T-helper 17 cell (primary cell): Measurements from ENCODE around the gene TLE5. TPM values are rescaled to one million over a fixed set of nuclear protein-coding genes. Genes with fewer than 3 reads are reported as not detected.
"Not testable (repeated sequence)": the region's sequence is repeated elsewhere in the genome, so short reads cannot be mapped to it uniquely, and the experiment has no call there.

ENCODE experiments used
- ATAC-seq: fragments of 150-1000 bp; cut with Tn5 transposase; 2 replicates; pipeline ENCODE4 v1.10.0; 2021; ENCODE audit warnings: mild to moderate bottlenecking, moderate library complexity
- DNase-seq, 3 donors: peaks; one replicate each; pipeline versions ENCODE4 v3.0.0 to v3.0.0-alpha.2; 2020 to 2021
- H3K9me3 ChIP-seq: one replicate; pipeline ENCODE4 v1.7.0; 2013; ENCODE audit warnings: low read length, mild to moderate bottlenecking; ENCODE audit not compliant: control insufficient read depth, poor library complexity, severe bottlenecking
- H3K27ac Mint-ChIP-seq: one replicate; pipeline ENCODE4 v1.8.0; 2022; ENCODE audit warnings: mild to moderate bottlenecking, moderate library complexity, mixed read lengths
- H3K27me3 Mint-ChIP-seq: one replicate; pipeline ENCODE4 v1.8.0; 2022; ENCODE audit warnings: mixed read lengths
- H3K36me3 Mint-ChIP-seq: one replicate; pipeline ENCODE4 v1.8.0; 2022; ENCODE audit warnings: low read depth, mixed read lengths
- H3K4me1 Mint-ChIP-seq: one replicate; pipeline ENCODE4 v1.8.0; 2022; ENCODE audit warnings: mild to moderate bottlenecking, mixed read lengths
- H3K4me3 Mint-ChIP-seq: one replicate; pipeline ENCODE4 v1.8.0; 2022; ENCODE audit warnings: mild to moderate bottlenecking, moderate library complexity, mixed read lengths
- total RNA-seq, 4 donors: library from RNA in 2 of 4; stranded (reverse) in 2 of 4; gene quantifications; one replicate each; pipeline ENCODE4 v1.2.3 and lab custom pipeline; 2022 to 2026

Gene TLE5
- total RNA-seq, 2 donors from 2014 or later = 869 to 906 TPM

GRCh38 chr19:3039125-3039524 is 23.2 kb downstream of the TLE5 start:
- no peak for DNase-seq
- Mint-ChIP-seq H3K4me3 (no peak overlapping the region), H3K27ac (no peak overlapping the region), H3K4me1 (peaks cover 29% of the 10 kb centered on the region), H3K36me3 (no peaks in the 10 kb centered on the region), H3K27me3 (no peaks in the 10 kb centered on the region)
- no peaks in the 10 kb centered on the region for H3K9me3 ChIP-seq
- no peak for ATAC-seq

DNA sequence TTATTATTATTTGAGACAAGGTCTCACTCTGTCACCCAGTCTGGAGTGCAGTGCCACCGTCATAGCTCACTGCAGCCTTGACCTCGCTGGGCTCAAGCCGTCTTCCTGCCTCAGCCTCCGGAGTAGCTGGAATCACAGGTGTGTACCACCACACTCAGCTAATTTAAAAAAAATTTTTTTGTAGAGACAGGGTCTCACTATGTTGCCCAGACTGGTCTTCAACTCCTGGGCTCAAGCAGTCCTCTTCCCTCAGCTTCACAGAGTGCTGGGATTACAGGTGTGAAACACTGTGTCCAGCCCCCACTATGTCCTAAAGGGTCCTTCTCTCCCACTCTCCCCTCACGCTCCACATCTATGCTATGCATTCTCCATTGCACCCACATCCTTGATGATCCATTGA is 24.1 kb downstream of the TLE5 start:
- Mint-ChIP-seq H3K4me1 (peaks cover 29% of the 10 kb centered on the region), H3K36me3 (no peaks in the 10 kb centered on the region), H3K27me3 (no peaks in the 10 kb centered on the region), H3K4me3 (no peak overlapping the region), H3K27ac (no peak overlapping the region)
- DNase-seq (no peak), ATAC-seq (no peak)
- H3K9me3 ChIP-seq = no peaks in the 10 kb centered on the region

- H3K9me3 ChIP-seq, H3K36me3 Mint-ChIP-seq, DNase-seq, ATAC-seq, H3K27me3 Mint-ChIP-seq: not testable (repeated sequence)
- peaks cover 25% of the 10 kb centered on the region for H3K4me1 Mint-ChIP-seq
- peak overlapping the region; percentile 97 for H3K27ac Mint-ChIP-seq
- peak overlapping the region; percentile 95 for H3K4me3 Mint-ChIP-seq
These were observed 25.2 kb downstream of the TLE5 start for GRCh38 chr19:3036977-3037544.

DNA sequence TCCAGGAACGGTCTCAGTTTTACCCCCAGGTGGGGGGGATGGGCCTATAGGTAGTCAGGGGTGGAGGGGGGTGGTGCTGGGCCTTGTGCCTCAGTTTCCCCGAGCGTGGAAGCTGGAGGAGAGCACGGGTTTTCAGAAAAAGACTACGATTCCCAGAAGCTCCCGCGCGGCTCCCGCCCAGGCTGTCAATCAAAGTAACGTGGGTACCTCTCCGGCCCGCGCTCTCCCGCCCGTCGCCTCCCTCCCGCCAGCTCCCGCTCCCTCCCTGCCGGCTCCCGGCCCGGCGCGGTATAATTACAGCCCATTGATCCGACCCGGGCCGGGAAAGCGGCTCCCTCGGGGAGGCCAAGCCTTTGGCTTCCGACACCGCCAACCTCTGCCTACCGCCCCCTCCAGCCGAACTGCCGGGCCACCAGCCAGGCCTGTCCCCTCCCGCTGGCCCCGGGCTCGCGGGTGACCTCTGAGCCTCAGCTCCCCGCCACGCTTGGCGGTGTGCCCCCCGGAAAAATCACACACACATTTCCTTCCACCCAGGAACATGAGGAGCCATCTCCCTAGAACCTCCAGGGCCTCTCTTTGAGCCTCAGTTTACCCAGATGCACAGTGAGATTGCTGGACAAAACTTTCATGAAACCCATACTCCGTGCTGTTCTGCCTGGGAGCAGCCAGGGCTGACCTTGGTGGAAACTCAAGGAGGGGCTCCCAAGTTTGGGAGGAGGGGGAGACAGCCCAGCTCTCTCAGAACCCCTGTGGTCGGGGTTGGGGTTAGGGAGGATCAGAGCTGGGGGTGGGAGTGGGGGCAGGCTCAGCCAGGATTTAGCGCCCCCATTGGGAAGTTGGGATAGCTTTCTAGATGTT is 25.9 kb downstream of the TLE5 start:
- Mint-ChIP-seq H3K4me1 (peaks cover 29% of the 10 kb centered on the region), H3K27ac (peak overlapping the region; percentile 97), H3K36me3 (peaks cover 2% of the 10 kb centered on the region), H3K27me3 (peaks cover 6% of the 10 kb centered on the region), H3K4me3 (peak overlapping the region; percentile 95)
- DNase-seq = peak; percentile 56 to 70 (median 68)
- ATAC-seq = peak; percentile 57
- no peaks in the 10 kb centered on the region for H3K9me3 ChIP-seq

- Mint-ChIP-seq H3K27me3 (peaks cover 6% of the 10 kb centered on the region), H3K4me3 (peak overlapping the region; percentile 95), H3K36me3 (peaks cover 2% of the 10 kb centered on the region), H3K4me1 (peaks cover 30% of the 10 kb centered on the region), H3K27ac (peak overlapping the region; percentile 97)
- DNase-seq = peak; percentile 79 to 91 (median 87)
- no peaks in the 10 kb centered on the region for H3K9me3 ChIP-seq
- peak; percentile 93 for ATAC-seq
These were observed 26.7 kb downstream of the TLE5 start for GRCh38 chr19:3035542-3036118.

DNA sequence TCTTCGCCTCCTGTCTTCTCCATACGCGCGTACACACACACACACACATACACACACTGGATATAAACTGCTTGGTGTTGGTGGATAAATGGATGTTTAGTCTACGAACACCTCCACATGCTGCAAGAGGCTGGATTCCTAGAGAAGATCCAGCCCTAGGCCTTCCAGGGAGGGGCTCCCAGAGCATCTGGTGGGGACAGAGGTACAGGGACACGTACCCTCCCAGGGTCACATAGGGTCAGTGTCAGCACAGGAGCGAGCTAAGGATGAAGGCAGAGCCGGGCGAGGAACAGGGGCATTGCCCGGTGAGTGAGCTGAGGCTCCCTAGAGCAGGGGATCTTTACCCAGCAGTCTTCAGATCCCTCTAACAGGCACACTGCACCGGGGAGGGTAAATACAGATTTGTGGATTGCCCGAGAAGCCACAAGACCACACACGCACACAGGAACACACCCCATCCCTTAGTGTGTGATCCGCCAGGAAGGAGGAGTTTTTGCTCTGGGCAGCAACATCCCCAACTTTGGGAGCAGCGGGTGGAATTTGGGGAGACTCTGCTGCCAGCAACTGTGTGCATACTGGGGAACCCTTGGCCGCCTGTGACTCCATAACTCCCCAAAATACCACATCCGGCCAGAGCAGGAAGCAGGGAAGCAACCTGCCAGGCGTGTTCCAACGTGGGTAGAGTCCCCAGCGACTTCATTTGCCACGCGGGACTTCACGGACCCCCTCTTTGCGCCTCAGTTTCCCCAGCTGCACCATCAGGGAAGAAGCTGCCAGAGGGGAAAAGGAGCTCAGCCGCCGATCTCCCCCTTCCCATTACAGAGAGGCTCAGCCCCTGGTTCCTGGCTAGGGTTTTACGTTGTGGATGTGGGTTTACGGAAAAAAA is 27.4 kb downstream of the TLE5 start:
- Mint-ChIP-seq H3K27me3 (peaks cover 6% of the 10 kb centered on the region), H3K4me3 (peak overlapping the region; percentile 95), H3K27ac (peak overlapping the region; percentile 97), H3K36me3 (peaks cover 2% of the 10 kb centered on the region), H3K4me1 (peaks cover 30% of the 10 kb centered on the region)
- DNase-seq (peak in 1 of 3 donors; percentile 19), ATAC-seq (peak; percentile 7)
- H3K9me3 ChIP-seq = no peaks in the 10 kb centered on the region

GRCh38 chr19:3034406-3034655 is 28.0 kb downstream of the TLE5 start:
- H3K4me3 Mint-ChIP-seq = peak overlapping the region; percentile 95
- peak overlapping the region; percentile 97 for H3K27ac Mint-ChIP-seq
- DNase-seq (no peak), ATAC-seq (no peak)
- peaks cover 6% of the 10 kb centered on the region for H3K27me3 Mint-ChIP-seq
- H3K4me1 Mint-ChIP-seq = peaks cover 27% of the 10 kb centered on the region
- peaks cover 2% of the 10 kb centered on the region for H3K36me3 Mint-ChIP-seq
- H3K9me3 ChIP-seq = no peaks in the 10 kb centered on the region

DNA sequence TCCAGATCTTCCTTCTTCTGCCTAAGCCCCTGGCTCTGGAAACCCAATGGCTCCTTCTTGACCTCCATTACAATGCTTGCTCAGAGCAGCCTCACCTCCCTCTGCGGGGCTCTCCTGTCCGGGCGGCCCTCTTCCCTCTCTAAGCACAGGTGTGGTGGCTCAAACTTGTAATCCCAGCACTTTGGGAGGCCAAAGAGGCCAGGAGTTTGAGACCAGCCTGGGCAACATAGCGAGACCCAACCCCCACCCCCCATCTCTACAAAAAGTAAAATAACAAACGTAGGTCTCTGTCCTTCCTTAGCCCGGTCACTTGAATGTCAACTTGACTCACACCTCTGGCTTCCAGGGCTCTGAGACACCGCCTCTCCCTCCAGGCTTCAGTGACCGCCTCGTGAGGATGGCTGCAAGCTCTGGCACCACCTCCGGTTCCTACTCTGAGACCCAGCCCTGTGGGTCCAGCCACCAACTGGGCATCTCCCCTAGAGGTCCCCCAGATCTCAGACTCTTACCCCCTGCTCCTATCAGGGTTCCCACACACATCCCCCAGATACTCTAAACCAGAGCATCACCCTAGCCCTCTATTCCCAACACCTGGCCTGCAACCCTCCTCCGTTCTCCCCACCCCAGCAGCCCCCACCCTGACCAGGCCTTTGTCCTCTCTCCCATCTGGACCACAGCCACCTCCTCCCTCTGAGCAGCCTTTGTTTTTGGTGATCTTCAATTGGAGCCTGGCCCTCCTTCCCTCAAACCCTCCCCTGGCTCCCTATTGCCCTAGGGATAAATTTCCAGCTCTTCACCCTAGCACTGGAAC is 28.5 kb downstream of the TLE5 start:
- Mint-ChIP-seq H3K4me1 (peaks cover 24% of the 10 kb centered on the region), H3K36me3 (peaks cover 2% of the 10 kb centered on the region), H3K27me3 (peaks cover 6% of the 10 kb centered on the region), H3K4me3 (peak overlapping the region; percentile 95), H3K27ac (peak overlapping the region; percentile 45)
- no peak for ATAC-seq
- DNase-seq = no peak
- no peaks in the 10 kb centered on the region for H3K9me3 ChIP-seq

DNA sequence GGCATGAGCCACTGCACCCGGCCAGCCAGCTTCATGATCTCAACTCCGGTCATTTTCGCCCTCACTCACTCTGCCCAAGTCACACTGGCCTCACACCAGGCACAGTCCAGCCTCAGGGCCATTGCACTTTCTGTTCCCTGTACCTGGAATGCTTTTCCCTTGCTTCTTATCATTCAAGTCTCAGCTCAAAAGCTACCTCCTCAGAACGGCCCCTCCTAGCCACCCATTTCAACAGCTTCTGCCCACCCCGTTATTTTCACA is 30.8 kb downstream of the TLE5 start:
- no peaks in the 10 kb centered on the region for H3K9me3 ChIP-seq
- Mint-ChIP-seq H3K27ac (peak overlapping the region; percentile 3), H3K4me1 (peaks cover 28% of the 10 kb centered on the region), H3K36me3 (peaks cover 2% of the 10 kb centered on the region), H3K27me3 (peaks cover 6% of the 10 kb centered on the region), H3K4me3 (peak overlapping the region; percentile 65)
- ATAC-seq = no peak
- DNase-seq = no peak

GRCh38 chr19:3029065-3029923 is 33.0 kb downstream of the TLE5 start, which contains the start of gene TLE2:
TLE2 (minus strand) TSS chr19:3029280; CDS start chr19:3028904, 376 bp downstream.
- H3K4me1 Mint-ChIP-seq = peaks cover 23% of the 10 kb centered on the region
- H3K27ac Mint-ChIP-seq = no peak within 1 kb of the TSS
- peaks cover 6% of the 10 kb centered on the region for H3K27me3 Mint-ChIP-seq
- ATAC-seq (peak; percentile 75), DNase-seq (peak in 1 of 3 donors; percentile 34)
- H3K36me3 Mint-ChIP-seq = peaks cover 2% of the 10 kb centered on the region
- peak within 1 kb of the TSS; percentile 86 for H3K4me3 Mint-ChIP-seq
- H3K9me3 ChIP-seq = no peaks in the 10 kb centered on the region

DNA sequence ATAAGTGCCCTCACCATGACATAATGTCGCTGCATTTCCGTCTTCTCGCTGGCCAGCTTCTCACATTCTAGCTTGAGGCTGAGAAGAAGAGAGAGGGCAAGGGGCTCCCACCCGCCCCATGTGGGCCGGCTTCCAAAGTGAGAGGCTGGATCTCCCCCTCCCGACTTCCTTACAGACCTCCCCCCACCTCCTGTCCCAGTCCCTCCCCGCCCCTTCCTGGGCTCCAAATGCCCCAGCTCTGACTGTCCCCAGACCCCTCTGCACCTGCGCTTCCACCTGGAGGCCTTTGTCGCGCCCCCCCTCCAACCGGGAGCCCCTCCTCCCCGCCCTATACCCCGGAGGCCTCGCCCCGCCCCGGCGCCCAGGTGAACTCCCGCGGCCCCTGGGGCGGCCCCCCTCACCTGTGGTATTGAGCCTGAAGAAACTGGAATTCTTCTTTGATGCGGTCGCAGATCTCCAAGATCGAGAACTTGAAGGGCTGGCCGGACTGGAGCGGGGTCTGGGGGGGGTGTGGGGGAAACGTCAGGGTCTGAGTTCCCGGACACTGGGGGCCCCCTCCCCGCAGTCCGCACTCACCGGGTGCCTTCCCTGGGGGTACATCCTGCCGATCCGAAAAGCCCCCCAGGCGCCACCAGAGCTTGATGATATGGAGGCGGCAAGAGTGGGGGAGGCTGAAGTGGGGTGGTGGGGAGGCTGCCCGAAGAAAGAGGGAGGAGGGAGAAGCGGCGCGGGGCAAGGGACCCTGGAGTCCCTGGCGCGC is 33.8 kb downstream of the TLE5 start:
- peak overlapping the region; percentile 86 for H3K4me3 Mint-ChIP-seq
- peaks cover 6% of the 10 kb centered on the region for H3K27me3 Mint-ChIP-seq
- no peak overlapping the region for H3K27ac Mint-ChIP-seq
- ATAC-seq (peak; percentile 49), DNase-seq (peak in 1 of 3 donors; percentile 15)
- H3K9me3 ChIP-seq = no peaks in the 10 kb centered on the region
- H3K4me1 Mint-ChIP-seq = peaks cover 18% of the 10 kb centered on the region
- H3K36me3 Mint-ChIP-seq = peaks cover 2% of the 10 kb centered on the region
